ENCODE data around the gene ATE1.

DNA sequence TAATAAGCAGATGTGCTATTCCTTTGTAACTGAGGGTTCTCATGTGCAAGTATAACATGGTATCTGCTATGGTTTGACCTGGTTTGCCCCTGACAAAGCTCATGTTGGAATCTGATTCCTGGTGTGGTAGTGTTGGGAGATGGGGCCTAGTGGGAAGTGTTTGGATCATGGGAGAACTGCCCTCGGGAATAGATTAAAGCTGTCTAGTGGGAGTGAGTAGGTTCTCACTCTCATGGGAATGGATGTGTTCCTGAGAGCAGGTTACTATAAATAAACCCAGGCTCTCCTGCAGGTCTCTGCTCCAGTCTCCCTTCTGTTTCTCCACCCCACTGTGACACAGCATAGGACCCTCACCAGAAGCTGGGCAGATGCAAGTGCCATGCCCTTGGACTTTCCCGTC, 97.7 kb downstream of the ATE1 start:
- TF ChIP-seq REST (IDR thresholded peaks at IDR 0.05; ENCODE audit: insufficient read depth in 1 of 2, low read depth in 2 of 2, low read length in 2 of 2) (no peak), POLR2AphosphoS5 (IDR thresholded peaks at IDR 0.05; ENCODE audit: low read depth, low read length) (no peak), TAF1 (IDR thresholded peaks at IDR 0.05; ENCODE audit: borderline replicate concordance, insufficient read depth, low read length) (no peak)
